Vagina (tissue), 2 donors: Measurements from ENCODE around the gene DCUN1D5.

Experiments used
- CTCF ChIP-seq, 3 experiments: fragments of 450-650 bp in 2 of 3; fragments of 200-600 bp in 1 of 3; sonication (generic) in 1 of 3; IDR thresholded peaks; one replicate each; pipeline ENCODE4 v1.5.1; 2017 to 2019; ENCODE audit warnings: antibody characterized with exemption in 3 of 3, mild to moderate bottlenecking in 2 of 3, moderate library complexity in 2 of 3
- POLR2A ChIP-seq, 2 donors: fragments of 450-650 bp; IDR thresholded peaks; one replicate each; pipeline ENCODE4 v1.6.1; 2017; ENCODE audit warnings: antibody characterized with exemption in 2 of 2, mild to moderate bottlenecking in 2 of 2, moderate library complexity in 2 of 2
- POLR2AphosphoS5 ChIP-seq, 2 donors: sonication (generic); formaldehyde crosslinking; IDR thresholded peaks; one replicate each; pipeline ENCODE4 v1.9.0; 2017; ENCODE audit warnings: antibody characterized with exemption in 2 of 2, mild to moderate bottlenecking in 2 of 2, low read depth in 1 of 2; ENCODE audit not compliant: insufficient read depth in 1 of 2

GRCh38 chr11:103125462-103125861 lies 33.5 kb upstream of the DCUN1D5 start:
- TF ChIP-seq POLR2AphosphoS5 (IDR thresholded peaks at IDR 0.05; ENCODE audit: insufficient read depth in 1 of 2, low read depth in 1 of 2) (no peak), CTCF (IDR thresholded peaks at IDR 0.05) (no peak), POLR2A (IDR thresholded peaks at IDR 0.05) (no peak)
